ENCODE measurements around the gene IRF6.

The IRF6 gene

DNA sequence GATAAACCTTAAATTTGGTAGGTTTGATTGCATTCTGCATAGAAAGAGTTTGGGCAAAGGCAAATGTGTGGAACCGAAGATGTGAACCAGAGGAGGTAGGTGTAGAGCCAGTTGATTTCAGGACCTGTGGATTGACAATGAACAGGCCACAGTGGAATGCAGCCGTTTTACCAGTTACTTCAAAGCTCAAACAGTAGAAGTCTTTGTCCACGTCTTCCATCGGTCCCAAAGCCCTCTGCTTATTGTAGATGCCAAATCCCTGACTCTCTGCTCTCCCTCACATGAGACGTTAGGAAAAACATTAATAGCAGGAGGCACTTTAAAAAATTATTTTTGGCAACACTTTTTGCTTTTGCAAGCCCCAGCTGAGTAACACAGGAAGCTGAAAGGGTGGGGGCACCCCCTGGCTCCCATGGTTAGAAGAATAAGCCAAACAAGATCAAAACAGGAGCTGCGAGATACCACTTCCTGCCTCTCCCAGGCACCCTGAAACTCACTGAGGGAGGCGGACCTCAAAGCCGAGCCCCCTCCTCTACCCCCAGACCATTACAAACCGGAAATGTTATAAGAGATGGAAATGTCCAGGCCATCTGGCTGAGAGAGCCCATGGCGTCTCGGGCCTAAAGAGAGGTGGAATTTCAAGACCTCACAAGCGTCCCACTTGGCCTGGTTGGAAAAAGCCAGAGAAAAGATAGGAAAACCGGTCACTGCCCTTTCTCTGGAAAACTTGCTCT is 36.6 kb downstream of the IRF6 start:
- Histone ChIP-seq H3K4me3 (ENCODE audit: insufficient read length, low read depth) (no peak overlapping the region), H3K9ac (ENCODE audit: insufficient read length, low read depth) (no peak overlapping the region), H3K27me3 (ENCODE audit: insufficient read depth, insufficient read length) (no peaks in the 10 kb centered on the region), H3K9me3 (ENCODE audit: insufficient read depth, low read length) (no peaks in the 10 kb centered on the region; the same call in 1 of the 2 replicates), H3K4me1 (ENCODE audit: insufficient read depth, insufficient read length) (no peaks in the 10 kb centered on the region), H3K36me3 (ENCODE audit: insufficient read depth, insufficient read length, low read length) (no peaks in the 10 kb centered on the region)
- no peak for TF ChIP-seq ZNF274 (IDR thresholded peaks at IDR 0.05; ENCODE audit: low read depth, low read length)
- no peak for TF ChIP-seq YY1 (IDR thresholded peaks at IDR 0.05; ENCODE audit: insufficient read depth, insufficient read length)
- DNase-seq (ENCODE audit: low read depth, low spot score): no peak

DNA sequence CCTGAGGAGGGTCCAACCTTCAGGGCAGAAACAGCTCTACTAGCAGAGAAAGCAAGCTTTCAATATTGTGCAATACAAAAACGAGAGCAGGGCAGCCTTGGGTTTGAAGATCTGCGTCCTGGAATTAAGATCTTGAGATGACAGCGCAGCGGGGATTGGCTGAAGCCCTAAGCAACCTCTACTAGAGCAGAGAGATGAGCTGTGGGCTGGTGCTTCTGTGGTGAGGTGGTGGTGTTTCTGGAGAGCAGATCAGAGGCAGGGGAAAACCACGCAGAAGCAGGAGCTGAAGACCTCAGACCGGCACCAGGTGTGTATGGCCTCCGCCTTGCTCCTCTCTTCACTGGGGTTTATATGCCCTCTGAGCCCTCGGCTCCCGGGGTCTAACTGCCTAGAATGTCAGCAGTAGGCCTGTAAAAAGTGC is 37.6 kb downstream of the IRF6 start:
- TF ChIP-seq ZNF274 (IDR thresholded peaks at IDR 0.05; ENCODE audit: low read depth, low read length) (no peak), YY1 (IDR thresholded peaks at IDR 0.05; ENCODE audit: insufficient read depth, insufficient read length) (no peak), SUZ12 (IDR thresholded peaks at IDR 0.05; ENCODE audit: extremely low read depth, insufficient read depth, insufficient read length) (no peak)
- Histone ChIP-seq H3K9ac (ENCODE audit: insufficient read length, low read depth) (no peak overlapping the region), H3K27me3 (ENCODE audit: insufficient read depth, insufficient read length) (no peaks in the 10 kb centered on the region), H3K36me3 (ENCODE audit: insufficient read depth, insufficient read length, low read length) (no peaks in the 10 kb centered on the region), H3K4me3 (ENCODE audit: insufficient read length, low read depth) (no peak overlapping the region), H3K9me3 (ENCODE audit: insufficient read depth, low read length) (no peaks in the 10 kb centered on the region; the same call in 1 of the 2 replicates), H3K4me1 (ENCODE audit: insufficient read depth, insufficient read length) (no peaks in the 10 kb centered on the region)
- DNase-seq (ENCODE audit: low read depth, low spot score): no peak

DNA sequence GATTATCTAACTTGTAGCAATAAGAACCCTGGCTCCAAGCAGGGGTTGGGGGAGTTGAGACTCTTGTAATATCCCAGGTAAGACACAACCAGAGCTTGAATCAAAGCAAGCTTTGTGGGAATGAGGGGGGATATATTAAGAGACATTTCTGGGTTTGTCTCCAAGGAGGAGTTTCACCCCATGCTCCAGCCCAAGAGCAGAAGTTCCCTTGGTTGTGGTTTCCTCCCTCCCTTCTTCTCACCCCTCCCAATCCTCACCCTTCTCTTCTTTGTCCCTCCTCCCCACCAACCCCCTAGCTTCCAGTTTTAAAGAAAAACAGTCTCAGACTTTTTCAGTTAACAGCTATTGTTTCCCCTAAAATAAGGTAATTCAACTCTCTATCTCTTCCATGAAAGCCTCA is 38.2 kb downstream of the IRF6 start:
- DNase-seq (ENCODE audit: low read depth, low spot score): no peak
- Histone ChIP-seq H3K36me3 (ENCODE audit: insufficient read depth, insufficient read length, low read length) (no peaks in the 10 kb centered on the region), H3K9ac (ENCODE audit: insufficient read length, low read depth) (no peak overlapping the region), H3K4me3 (ENCODE audit: insufficient read length, low read depth) (no peak overlapping the region), H3K4me1 (ENCODE audit: insufficient read depth, insufficient read length) (no peaks in the 10 kb centered on the region), H3K27me3 (ENCODE audit: insufficient read depth, insufficient read length) (no peaks in the 10 kb centered on the region), H3K9me3 (ENCODE audit: insufficient read depth, low read length) (no peaks in the 10 kb centered on the region; the same call in 1 of the 2 replicates)
- no peak for TF ChIP-seq YY1 (IDR thresholded peaks at IDR 0.05; ENCODE audit: insufficient read depth, insufficient read length)
- no peak for TF ChIP-seq SUZ12 (IDR thresholded peaks at IDR 0.05; ENCODE audit: extremely low read depth, insufficient read depth, insufficient read length)
- TF ChIP-seq ZNF274 (IDR thresholded peaks at IDR 0.05; ENCODE audit: low read depth, low read length): no peak

DNA sequence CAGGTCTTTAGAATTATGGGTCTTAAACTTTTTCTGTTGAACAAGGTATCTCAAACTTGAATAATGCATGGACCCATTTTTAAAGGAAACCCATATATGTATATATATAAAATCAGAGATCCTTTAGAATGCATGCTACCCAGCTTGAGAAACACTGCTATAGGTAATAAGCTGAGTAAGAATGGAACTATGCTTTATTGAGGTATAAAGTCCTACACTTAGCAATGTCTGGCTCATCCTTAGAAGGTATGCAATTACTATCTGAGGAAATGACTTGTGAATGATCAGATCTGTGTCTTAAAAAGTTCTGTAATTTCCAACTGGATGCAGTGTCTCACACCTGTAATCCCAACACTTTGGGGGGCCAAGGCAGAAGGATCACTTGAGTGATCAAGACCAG is 38.8 kb downstream of the IRF6 start:
- no peak for DNase-seq (ENCODE audit: low read depth, low spot score)
- Histone ChIP-seq H3K4me1 (ENCODE audit: insufficient read depth, insufficient read length) (no peaks in the 10 kb centered on the region), H3K4me3 (ENCODE audit: insufficient read length, low read depth) (no peak overlapping the region), H3K9me3 (ENCODE audit: insufficient read depth, low read length) (no peaks in the 10 kb centered on the region; the same call in 1 of the 2 replicates), H3K36me3 (ENCODE audit: insufficient read depth, insufficient read length, low read length) (no peaks in the 10 kb centered on the region), H3K27me3 (ENCODE audit: insufficient read depth, insufficient read length) (no peaks in the 10 kb centered on the region), H3K9ac (ENCODE audit: insufficient read length, low read depth) (no peak overlapping the region)
- no peak for TF ChIP-seq YY1 (IDR thresholded peaks at IDR 0.05; ENCODE audit: insufficient read depth, insufficient read length)
- no peak for TF ChIP-seq SUZ12 (IDR thresholded peaks at IDR 0.05; ENCODE audit: extremely low read depth, insufficient read depth, insufficient read length)

GRCh38 chr1:209766051-209766450 is 39.9 kb downstream of the IRF6 start:
- no peaks in the 10 kb centered on the region for H3K36me3 ChIP-seq (ENCODE audit: insufficient read depth, insufficient read length, low read length)
- no peak overlapping the region for H3K4me3 ChIP-seq (ENCODE audit: insufficient read length, low read depth)
- H3K27me3 ChIP-seq (ENCODE audit: insufficient read depth, insufficient read length): no peaks in the 10 kb centered on the region
- H3K9me3 ChIP-seq (ENCODE audit: insufficient read depth, low read length): no peaks in the 10 kb centered on the region; the same call in 1 of the 2 replicates
- DNase-seq (ENCODE audit: low read depth, low spot score): no peak
- no peak overlapping the region for H3K9ac ChIP-seq (ENCODE audit: insufficient read length, low read depth)
- TF ChIP-seq ZNF274 (IDR thresholded peaks at IDR 0.05; ENCODE audit: low read depth, low read length): no peak
- TF ChIP-seq SUZ12 (IDR thresholded peaks at IDR 0.05; ENCODE audit: extremely low read depth, insufficient read depth, insufficient read length): no peak
- no peak for TF ChIP-seq YY1 (IDR thresholded peaks at IDR 0.05; ENCODE audit: insufficient read depth, insufficient read length)
- no peaks in the 10 kb centered on the region for H3K4me1 ChIP-seq (ENCODE audit: insufficient read depth, insufficient read length)

DNA sequence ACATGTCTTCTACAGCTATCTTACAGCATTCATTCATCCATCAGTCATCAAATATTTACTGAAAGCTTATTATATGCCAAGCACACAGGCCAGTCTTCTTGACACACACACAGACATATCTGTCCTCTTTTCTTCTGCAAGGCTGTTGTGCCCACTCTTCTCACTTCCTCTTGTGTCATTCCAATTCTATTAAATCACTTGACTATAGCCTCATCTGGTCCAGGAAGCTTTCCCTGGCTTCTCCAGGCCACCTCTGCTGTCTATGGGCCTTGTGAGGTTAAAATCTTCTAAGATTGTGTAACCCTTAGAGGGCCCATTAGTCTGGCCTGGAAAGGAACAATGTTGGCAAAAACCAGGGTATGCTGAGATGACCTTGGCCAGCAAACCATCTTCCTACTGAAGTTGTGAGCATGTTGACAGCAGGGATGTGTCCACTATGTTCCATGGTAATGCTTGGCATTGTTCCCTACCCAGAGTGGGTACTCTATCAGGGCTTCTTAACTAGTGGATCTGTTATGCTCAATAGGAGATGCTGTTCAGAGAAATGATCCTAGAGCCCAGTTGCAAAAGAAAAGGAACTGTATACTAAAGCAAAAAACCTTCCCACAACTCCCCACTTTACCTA is 44.8 kb downstream of the IRF6 start:
- DNase-seq (ENCODE audit: low read depth, low spot score): no peak
- peaks cover 5% of the 10 kb centered on the region for H3K27me3 ChIP-seq (ENCODE audit: insufficient read depth, insufficient read length)
- H3K9me3 ChIP-seq (ENCODE audit: insufficient read depth, low read length): no peaks in the 10 kb centered on the region
- H3K4me3 ChIP-seq (ENCODE audit: insufficient read length, low read depth): no peak overlapping the region
- H3K36me3 ChIP-seq (ENCODE audit: insufficient read depth, insufficient read length, low read length): no peaks in the 10 kb centered on the region
- no peaks in the 10 kb centered on the region for H3K4me1 ChIP-seq (ENCODE audit: insufficient read depth, insufficient read length)
- H3K9ac ChIP-seq (ENCODE audit: insufficient read length, low read depth): no peak overlapping the region
- no peak for TF ChIP-seq SUZ12 (IDR thresholded peaks at IDR 0.05; ENCODE audit: extremely low read depth, insufficient read depth, insufficient read length)
- TF ChIP-seq YY1 (IDR thresholded peaks at IDR 0.05; ENCODE audit: insufficient read depth, insufficient read length): no peak
- TF ChIP-seq ZNF274 (IDR thresholded peaks at IDR 0.05; ENCODE audit: low read depth, low read length): no peak

GRCh38 chr1:209759829-209760359 is 46.0 kb downstream of the IRF6 start:
- Histone ChIP-seq H3K9me3 (ENCODE audit: insufficient read depth, low read length) (no peaks in the 10 kb centered on the region), H3K4me3 (ENCODE audit: insufficient read length, low read depth) (no peak overlapping the region), H3K27me3 (ENCODE audit: insufficient read depth, insufficient read length) (peaks cover 5% of the 10 kb centered on the region), H3K9ac (ENCODE audit: insufficient read length, low read depth) (no peak overlapping the region), H3K36me3 (ENCODE audit: insufficient read depth, insufficient read length, low read length) (no peaks in the 10 kb centered on the region), H3K4me1 (ENCODE audit: insufficient read depth, insufficient read length) (no peaks in the 10 kb centered on the region)
- DNase-seq (ENCODE audit: low read depth, low spot score): no peak
- TF ChIP-seq SUZ12 (IDR thresholded peaks at IDR 0.05; ENCODE audit: extremely low read depth, insufficient read depth, insufficient read length): no peak
